HL-60/S4 treated with phorbol 12-myristate 13-acetate at 8.2 ng/mL for 4 days and 3 days (cell line): Measurements from ENCODE around the gene KDM7A.

Experiments
- in situ Hi-C: fragments of 300-500 bp; cut with MboI; formaldehyde crosslinking; loops from 2 replicates; pipeline ENCODE4 v1.15.0; 2022; ENCODE audit warnings: low sequenced_read_pairs

Gene KDM7A

DNA sequence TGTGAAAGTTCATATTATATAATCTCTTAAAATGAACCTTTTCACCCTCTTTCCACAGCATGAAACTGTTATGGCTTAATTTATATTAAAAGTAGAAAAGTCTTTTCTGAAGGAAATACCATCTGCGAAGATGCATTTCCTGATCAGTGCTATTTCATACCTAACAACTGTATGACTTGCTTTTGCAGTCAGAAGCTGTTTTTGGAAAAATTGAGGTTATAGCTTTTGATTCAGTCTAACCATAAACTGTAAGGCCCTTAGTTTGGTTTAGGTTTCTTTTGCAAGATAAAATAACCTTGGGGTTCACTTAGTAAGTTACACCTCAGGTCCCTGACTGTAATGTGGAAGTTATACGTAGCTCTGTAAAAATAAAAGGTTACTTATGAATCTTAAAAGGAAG is 91.3 kb downstream of the KDM7A start:
- in situ Hi-C loops: no loop called here

DNA sequence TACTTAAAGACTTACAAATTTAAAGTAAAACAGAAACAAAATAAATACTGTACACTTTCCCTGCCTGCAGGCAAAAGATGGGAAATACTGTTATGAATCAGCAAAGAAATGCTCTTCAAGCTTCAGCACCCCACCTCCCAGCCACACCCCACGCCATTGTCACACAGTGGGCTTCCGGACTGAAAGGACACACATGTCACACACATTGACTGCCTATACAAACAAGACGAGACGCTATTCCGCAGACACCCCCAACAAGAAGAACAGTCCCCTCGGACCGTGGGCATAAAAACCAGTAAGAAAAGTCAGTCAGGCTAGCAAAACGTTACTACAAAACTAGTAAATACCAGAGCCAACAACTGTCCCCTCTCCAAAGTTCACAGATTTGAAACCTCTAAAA is 91.8 kb downstream of the KDM7A start:
- in situ Hi-C loops: no loop called here

DNA sequence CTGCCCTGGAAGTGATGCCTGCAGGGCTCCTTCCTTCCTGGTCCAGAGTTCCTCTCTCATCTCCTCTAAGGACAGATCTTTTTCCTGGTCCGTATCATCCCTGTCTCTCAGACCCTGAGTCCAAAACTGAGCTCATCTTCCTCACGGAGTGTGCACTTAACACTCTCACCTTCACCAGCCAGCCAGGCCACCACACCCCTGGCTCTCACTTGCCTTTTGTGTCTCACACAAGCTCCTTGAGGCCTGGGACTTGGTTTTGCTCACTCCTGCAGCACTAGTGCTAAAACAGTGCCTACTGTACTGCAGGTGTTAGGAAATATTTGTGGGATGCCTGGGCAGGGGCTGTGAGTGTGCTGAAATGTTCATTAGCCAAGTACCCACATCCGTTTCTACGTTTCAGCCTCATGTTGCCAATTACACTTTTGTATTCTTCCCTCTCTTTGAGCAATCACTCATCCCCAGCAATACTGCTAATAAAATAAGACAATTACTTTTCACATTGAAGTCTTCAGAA is 92.6 kb downstream of the KDM7A start:
- in situ Hi-C loops: no loop called here

DNA sequence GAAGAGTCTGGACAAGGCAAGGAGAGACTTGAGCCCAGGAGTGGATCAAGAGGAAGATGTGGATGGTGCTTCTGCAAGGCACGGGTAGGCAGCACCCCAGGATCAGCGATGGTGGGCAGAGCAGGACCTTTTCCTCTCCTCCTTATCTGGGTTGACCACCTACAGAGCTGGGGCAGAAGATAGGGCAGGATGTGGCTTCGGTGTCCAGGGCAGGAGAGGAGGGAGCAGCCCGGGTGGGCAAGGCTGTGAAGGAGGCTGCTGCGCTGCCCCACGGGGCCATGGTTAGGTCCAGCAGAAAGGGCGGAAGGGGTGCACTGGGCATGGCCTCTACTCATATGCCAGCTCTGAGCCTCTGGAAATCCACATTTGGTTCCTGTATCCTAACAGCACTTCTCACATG is 94.0 kb downstream of the KDM7A start:
- in situ Hi-C loops: no loop called here

DNA sequence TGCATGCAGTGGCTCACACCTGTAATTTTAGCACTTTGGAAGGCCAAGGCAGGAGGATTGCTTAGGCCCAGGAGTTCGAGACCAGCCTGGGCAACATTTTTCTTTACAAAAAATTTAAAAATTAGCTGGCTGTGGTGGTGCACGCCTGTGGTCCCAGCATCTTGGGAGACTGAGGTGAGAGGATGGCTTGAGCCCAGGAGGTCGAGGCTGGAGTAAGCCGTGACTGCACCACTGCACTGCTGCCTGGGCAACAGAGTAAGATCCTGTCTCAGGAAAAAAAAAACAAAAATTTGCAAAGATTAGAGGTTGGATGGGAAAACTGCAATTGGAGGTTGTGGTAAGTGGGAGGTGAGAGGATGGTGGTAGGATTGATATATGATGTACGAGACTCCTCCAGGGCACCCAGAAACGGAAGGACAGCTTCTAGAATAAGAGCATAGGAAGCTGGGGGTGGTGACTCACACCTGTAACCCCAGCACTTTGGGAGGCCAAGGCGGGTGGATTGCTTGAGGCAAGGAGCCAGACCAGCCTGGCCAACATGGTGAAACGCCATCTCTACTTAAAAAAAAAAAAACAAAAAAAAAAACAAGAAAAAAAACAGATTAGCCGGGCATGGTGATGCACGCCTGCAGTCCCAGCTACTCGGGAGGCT is 94.9 kb downstream of the KDM7A start:
- in situ Hi-C loops: no loop called here

DNA sequence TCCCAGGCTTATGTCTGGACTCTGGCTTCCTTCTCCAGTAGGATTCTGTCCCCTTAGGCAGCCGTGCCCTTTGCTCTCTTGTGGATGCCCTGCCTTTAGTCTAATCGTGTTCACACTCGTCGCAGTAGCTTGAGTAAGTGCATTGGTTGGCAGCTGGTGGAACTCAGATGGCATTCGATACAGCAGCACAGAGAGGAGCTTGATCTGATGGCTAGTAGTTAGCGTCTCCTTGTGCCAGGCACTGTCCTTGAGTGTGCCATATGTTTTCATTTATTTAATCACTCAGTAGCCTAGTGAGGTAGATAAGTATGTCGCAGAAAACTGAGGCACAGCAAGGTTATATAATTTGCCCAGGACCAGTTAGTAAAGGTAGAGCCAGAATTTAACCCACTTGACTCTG is 95.9 kb downstream of the KDM7A start:
- in situ Hi-C loops: no loop called here

DNA sequence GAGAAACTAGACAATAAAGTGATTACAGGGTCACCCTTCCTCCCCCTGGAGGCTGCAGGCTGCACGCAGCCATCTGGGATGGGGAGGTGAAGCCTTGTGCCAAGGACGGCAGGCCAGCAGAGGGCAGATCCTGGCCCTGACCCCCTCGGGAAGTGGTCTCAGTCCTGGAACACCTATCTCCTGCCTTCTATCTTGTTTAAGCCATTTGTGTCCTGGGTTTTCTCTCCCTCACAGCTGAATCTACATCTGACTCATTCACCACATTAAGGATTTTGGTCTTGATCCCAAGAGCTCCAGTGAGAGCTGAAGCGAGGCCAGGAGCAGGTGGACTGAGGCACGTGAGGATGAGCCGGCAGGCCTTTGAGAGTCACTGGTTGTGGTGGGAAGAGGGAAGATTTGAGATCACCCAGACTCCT is 97.7 kb downstream of the KDM7A start:
- in situ Hi-C loops: no loop called here

DNA sequence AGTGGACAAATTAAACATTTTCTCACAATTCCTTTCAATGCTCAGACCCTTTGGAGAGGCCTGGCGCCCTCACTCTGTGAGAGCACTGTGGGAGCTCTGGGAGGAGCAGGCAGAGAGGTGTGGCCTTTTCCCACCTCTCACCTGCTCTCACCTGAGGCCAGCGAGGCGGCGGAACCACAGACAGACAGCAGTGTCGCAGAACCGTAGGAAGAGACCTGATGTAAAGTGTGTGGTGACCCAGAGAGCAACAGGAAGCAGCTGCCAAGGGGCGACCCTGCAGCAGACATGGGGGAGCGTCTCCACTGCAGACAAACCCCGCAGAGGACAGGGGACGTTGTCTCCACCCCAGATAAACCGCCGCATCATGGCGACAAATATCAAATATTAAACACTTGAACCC is 98.4 kb downstream of the KDM7A start:
- in situ Hi-C loops: no loop called here

DNA sequence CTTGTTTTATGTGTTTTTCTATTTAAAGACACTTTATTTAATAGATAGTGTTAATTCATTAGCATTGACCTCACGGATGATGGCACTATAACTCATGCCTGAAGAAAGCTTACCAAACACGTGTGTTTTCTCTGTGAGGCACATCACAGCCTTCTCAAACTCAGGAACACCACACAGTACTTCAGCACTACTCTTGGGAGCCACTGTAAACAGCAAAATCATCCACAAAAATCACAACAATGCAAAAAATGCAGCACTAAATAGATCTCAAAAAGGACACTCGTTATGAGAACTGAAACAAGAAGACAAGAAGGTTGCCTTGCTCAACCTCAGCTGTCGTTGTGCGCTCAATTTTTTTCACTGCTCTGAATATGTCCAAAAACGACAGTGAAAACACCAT is 102.0 kb downstream of the KDM7A start:
- in situ Hi-C loops: no loop called here

DNA sequence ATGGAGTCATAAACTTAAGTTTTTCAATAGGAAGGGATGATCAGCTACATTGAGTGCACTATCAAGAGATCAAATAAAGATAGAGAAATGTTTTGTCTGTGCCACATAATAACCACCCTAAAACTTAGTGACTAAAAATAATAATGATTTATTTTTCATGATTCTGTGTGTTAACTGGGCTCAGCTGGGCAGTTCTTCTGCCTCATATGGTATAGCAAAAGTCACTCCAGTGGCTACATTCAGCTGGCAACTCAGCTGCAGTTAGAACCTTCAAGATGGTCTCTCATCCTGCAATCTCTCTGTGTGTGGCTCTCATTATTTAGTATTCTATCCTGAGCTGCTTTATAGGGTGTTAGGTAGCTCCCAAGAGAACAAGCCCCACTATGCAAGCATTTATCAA is 106.2 kb downstream of the KDM7A start:
- in situ Hi-C loops: no loop called here

DNA sequence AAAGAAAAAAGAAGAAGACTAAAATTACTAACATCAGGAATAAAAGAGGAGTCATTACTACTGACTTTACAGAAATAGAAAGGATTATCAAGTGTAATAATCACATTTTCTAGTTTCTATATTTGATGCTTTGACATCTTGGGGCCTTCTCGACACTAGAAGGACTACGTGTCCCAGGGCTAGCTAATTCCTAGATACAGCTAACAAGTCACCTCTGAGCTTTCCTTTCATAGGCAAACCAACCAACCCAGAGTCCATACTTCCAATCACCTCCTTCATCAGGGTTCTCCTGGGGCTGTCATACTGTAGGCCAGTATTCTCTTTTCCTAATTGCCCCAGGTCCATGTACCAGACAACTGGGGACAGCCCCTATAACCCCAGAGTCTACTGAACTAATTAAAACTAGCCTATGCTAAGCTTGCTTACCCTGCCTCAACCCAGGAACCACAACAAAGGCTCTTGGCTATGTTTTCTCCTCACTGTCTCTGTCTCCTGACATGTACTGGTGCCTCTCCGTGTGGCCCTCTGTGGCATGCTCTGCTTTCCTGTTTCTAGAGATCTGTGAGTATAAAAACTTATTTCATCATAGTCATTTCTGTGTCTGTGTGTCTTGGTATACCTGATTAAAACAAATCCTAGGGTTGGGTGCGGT is 107.4 kb downstream of the KDM7A start:
- in situ Hi-C loops: no loop called here

DNA sequence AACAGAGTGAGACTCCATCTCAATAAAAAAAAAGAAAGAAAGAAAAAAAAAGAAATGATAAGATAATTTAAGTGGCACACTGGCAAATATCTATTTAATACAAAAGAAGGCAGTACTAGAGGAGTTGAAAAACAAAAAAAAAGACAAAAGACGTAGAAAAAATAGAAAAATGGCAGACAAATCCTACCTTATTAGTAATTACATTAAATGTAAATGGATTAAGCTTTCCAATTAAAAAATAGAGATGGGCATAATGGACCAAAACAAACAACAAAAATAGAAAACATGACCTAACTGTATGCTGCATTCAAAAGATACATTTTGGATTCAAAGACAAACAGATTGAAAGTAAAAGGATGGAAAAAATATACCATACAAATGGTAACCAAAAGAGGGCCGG is 108.8 kb downstream of the KDM7A start:
- in situ Hi-C loops: no loop called here

DNA sequence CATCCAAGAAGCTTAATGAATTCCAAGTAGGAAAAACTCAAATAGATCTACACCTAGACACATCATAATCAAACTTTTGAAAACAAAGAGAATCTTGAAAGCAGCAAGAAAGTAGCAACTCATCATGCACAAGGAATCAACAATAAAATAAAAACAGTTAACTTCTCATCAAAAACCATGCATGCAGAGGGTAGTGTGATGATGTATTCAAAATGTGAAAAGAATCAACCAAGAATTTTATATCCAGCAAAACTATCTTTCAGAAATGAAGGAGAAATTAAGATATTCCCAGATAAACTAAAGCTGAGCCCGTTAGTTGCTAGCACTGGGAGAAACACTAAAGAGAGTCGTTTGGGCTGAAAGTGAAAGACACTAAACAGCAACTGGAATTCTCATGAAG is 109.7 kb downstream of the KDM7A start:
- in situ Hi-C loops: no loop called here

DNA sequence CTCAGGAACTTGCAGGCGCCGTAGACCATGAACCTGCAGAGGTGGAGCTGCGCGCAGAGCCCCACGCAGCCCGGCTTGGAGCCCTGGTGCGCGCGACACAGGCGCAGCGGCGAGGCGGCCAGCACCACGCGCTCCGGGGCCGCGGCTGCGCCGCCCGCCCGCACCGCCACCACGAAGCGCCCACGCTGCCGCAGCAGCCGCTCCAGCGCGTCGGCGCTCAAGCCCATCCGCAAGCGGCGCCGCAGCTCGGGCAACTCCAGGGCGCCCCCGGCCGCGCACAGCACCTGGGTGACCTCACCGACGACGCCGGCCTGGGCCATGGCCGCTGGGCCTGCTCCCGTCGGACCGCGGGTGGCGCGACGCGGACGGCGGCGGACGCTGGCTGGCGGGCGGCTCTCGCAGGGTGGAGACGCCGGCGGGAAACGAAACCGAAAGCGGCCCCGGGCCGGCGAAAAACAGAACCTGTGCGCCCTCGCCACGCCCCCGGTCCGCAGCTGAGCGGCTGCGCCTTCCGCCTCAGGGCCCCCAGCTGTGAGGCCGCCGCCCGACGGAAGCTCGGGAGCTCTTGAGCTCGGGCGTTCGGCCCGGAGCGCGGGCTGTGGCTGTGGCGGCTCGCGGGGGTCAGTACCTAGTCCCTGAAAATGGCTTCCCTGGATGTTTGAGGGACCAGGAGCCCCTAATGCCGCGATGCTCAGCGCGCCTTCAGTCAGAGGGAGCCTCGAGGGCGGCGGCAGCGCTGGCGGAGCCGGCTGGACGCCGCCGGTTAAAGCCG is 114.1 kb downstream of the KDM7A start, which contains the start of gene PARP12:
Gene PARP12 (minus strand): TSS at position 424 of the 772 bp plus-strand sequence. CDS start 104 bp downstream, at position 320.
- in situ Hi-C loops: no loop called here

DNA sequence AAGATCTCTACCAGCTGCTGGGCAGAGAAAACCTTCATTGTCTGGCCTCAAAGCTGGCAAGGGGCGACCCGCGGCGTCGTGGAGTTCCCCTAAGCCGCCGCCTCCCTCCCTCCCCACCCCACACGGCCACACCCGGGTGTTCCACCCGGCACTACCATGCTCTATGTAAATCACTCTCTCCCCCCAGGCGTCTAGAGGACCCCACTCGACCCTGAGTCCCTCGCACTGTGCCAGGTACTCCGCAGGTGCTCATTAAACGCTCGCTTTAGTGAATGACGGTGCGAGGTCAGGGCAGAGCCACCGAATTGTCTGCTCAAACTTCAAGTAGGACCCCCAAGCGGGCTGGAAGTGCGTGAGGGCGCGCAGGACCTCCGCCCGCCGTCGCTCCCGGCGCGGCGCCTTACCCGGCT is 114.7 kb downstream of the KDM7A start:
- in situ Hi-C loops: no loop called here

DNA sequence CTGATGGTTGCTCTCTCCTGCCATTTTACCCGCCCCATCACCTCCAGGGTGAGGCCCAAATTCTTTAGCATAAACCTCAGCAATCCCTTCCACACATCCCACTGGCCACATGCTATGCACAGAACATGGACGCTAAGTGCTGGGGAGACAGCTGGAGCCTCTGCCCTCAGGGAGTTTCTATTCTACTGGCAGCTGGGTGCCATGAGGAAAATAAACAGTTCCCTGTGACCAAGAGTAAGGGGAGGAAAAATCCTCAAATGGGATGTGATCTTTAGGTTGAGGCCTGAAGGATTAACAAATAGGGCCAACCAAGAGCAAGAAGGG is 115.2 kb downstream of the KDM7A start:
- in situ Hi-C loops: no loop called here

DNA sequence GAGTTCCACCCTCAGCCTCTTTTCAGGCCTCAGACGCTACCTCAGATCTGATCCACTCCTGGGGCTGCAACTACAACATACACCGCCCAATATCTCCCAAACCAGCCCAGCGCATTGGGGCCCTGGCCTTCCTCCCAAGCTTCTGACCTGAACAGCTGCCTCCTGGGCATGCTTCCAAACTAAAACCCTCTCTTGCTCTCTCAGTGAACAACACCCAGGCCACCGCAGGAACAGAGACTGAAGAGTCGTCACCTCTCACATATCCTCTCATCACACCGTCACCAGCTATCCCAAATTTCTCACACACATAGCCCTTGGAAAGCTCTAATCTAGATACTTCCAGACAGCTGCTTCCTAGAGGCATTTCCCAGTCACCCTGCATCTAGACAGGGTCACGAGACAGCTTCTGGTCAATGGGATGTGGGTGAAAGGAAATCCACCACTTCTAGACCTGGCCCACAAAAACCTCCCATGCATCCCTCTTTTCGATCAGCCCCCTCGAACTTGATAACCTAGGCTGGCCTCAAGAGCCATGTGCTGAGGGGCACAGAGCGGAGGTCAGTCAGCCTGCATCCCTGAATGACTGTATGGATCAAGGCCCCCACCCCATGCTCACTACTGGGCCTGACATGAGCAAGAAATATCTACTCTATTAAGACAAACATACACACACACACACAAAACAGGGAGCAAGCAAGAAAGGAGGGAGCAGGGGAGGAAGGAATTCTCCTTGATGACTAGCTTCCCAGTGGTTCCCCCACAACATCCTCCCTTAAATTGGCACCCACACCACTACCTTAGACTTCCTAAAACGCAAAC is 115.8 kb downstream of the KDM7A start:
- in situ Hi-C loops: no loop called here

DNA sequence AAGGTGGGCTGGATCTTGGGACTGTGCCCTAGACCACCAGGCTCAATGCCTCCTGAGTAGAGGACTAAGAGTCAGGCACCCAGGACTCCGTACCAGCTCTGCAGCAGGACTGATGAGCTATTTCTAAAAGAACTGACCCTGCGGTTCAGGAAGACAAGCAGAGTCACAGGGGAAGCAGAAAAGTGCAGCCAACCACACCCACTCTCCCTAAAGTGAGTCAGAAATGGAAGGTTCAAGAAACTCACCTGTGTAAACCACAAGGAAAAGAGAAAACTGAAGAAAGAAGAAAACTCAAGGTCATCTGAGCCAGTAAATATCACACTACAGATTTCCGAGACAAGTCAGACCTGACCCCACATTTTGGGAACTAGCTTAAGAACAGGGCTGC is 116.5 kb downstream of the KDM7A start:
- in situ Hi-C loops: no loop called here

DNA sequence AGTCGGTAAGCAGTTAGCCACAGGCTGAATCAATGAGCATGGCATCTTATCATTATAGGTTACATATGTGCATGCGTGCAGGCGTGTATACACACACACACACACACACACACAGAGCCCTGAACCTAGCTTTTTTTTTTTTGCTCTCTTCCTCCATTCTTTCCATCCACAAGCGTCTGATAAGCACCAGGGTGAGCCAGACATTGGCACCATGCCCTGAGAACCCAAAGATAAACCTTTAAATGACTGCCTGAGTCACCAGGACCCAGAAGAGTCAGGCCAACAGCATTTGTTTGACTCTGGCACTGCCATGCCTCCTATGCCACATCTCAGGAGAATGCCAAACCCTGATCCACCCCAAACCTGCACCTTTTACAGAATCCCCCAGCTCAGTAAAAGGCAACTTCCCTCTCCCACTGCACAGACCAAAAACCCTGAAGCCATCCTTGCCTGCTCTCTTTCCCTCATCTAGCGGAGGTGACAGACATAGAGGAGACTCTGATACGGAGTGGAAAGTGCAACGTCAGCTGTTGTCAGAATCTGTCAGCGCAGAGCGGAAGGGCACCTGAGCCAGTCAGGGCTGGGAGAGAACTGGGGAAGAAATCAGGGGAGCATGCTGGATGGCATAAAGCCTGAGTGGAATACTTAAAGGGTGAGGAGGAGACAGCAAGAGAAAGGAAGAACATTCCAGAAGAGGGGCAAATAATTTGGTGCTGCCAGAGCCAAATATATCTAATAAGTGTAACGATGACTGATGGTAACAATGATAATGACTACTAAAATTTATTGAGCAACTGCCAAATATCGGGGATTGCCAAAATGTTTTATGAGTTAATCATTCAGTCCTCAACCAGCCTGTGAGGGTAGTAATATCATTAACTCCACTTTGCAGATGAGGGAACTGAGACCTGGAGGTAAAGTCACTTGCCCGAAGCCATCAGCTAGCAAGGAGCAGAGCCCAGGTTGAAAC is 117.2 kb downstream of the KDM7A start:
- in situ Hi-C loops: no loop called here

DNA sequence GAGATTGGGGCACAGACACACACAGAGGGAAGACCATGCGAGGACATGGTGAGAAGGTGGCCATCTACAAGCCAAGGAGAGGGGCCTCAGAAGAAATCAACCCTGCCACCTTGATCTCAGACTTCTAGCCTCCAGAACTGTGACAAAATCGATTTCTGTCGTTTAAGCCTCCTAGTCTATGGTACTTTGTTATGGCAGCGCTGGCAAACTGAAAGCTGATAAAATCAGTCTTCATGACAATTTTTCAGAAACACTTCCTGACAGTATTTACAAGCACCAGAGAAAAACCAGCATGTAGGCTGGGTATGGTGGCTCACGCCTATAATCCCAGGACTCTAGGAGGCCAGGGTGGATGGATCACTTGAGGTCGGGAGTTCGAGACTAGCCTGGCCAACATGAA is 118.3 kb downstream of the KDM7A start:
- in situ Hi-C loops: no loop called here
